Trophoblast cell (in vitro differentiated cells and primary cell): Measurements from ENCODE around the gene CNOT3.
A peak's percentile ranks its signal among the peaks of the same experiment; 100 is the strongest.
"Not testable (repeated sequence)": the region's sequence is repeated elsewhere in the genome, so short reads cannot be mapped to it uniquely, and the experiment has no call there.

Source experiments
- DNase-seq, 2 donors: peaks; one replicate each; pipeline ENCODE4 v3.0.0-alpha.2; 2016
- H2AFZ ChIP-seq: 2 replicates; pipeline ENCODE4 v1.6.1; 2013; ENCODE audit warnings: low read length, moderate library complexity, mild to moderate bottlenecking; ENCODE audit not compliant: insufficient read depth, poor library complexity
- H2AK5ac ChIP-seq: 2 replicates; pipeline ENCODE4 v1.6.1; 2013; ENCODE audit warnings: mild to moderate bottlenecking, low read length
- H2BK120ac ChIP-seq: 2 replicates; pipeline ENCODE4 v1.6.1; 2013; ENCODE audit warnings: low read length, mild to moderate bottlenecking, moderate library complexity; ENCODE audit not compliant: insufficient read depth, poor library complexity
- H2BK12ac ChIP-seq: 2 replicates; pipeline ENCODE4 v1.6.1; 2013; ENCODE audit warnings: mild to moderate bottlenecking, low read length, moderate library complexity
- H2BK5ac ChIP-seq: 2 replicates; pipeline ENCODE4 v1.6.1; 2013; ENCODE audit warnings: low read length, low read depth, moderate library complexity, mild to moderate bottlenecking; ENCODE audit not compliant: poor library complexity
- H3K14ac ChIP-seq: 2 replicates; pipeline ENCODE4 v1.6.1; 2013; ENCODE audit warnings: mild to moderate bottlenecking, low read length
- H3K18ac ChIP-seq: 2 replicates; pipeline ENCODE4 v1.6.1; 2013; ENCODE audit warnings: mild to moderate bottlenecking, low read length
- H3K23ac ChIP-seq: 2 replicates; pipeline ENCODE4 v1.6.1; 2013; ENCODE audit warnings: low read length
- H3K27ac ChIP-seq: 2 replicates; pipeline ENCODE4 v1.5.1; 2013; ENCODE audit warnings: low read depth, mild to moderate bottlenecking, inconsistent platforms, low read length, moderate library complexity
- H3K27me3 ChIP-seq: 2 replicates; pipeline ENCODE4 v1.6.1; 2013; ENCODE audit warnings: inconsistent platforms, mild to moderate bottlenecking, low read length, moderate library complexity; ENCODE audit not compliant: insufficient read depth
- H3K36me3 ChIP-seq, 2 experiments: 1 replicate in 1 of 2; 2 replicates in 1 of 2; pipeline ENCODE4 v1.6.1; 2013; ENCODE audit warnings: low read length in 2 of 2, mild to moderate bottlenecking in 2 of 2, moderate library complexity in 1 of 2; ENCODE audit not compliant: insufficient read depth in 2 of 2, control insufficient read depth in 1 of 2
- H3K4ac ChIP-seq: 2 replicates; pipeline ENCODE4 v1.6.1; 2013; ENCODE audit warnings: low read depth, mild to moderate bottlenecking, low read length, moderate library complexity
- H3K4me1 ChIP-seq, 2 experiments: 1 replicate in 1 of 2; 2 replicates in 1 of 2; pipeline ENCODE4 v1.6.1; 2013; ENCODE audit warnings: low read length in 2 of 2, mild to moderate bottlenecking in 2 of 2, moderate library complexity in 1 of 2; ENCODE audit not compliant: insufficient read depth in 2 of 2, control insufficient read depth in 1 of 2
- H3K4me2 ChIP-seq: 2 replicates; pipeline ENCODE4 v1.6.1; 2013; ENCODE audit warnings: inconsistent platforms, mild to moderate bottlenecking, low read length, moderate library complexity
- H3K4me3 ChIP-seq: 2 replicates; pipeline ENCODE4 v1.5.1; 2013; ENCODE audit warnings: mild to moderate bottlenecking, low read depth, low read length, inconsistent platforms
- H3K79me1 ChIP-seq: one replicate; pipeline ENCODE4 v1.6.1; 2013; ENCODE audit warnings: low read length
- H3K79me2 ChIP-seq: 2 replicates; pipeline ENCODE4 v1.6.1; 2013; ENCODE audit warnings: low read length, mild to moderate bottlenecking; ENCODE audit not compliant: control insufficient read depth, insufficient read depth, poor library complexity
- H3K9ac ChIP-seq: 2 replicates; pipeline ENCODE4 v1.6.1; 2013; ENCODE audit warnings: mild to moderate bottlenecking, low read length
- H3K9me3 ChIP-seq: 2 replicates; pipeline ENCODE4 v1.6.1; 2013; ENCODE audit warnings: low read depth, mild to moderate bottlenecking, control low read depth, inconsistent platforms, low read length; ENCODE audit not compliant: insufficient read depth
- H4K12ac ChIP-seq: 2 replicates; pipeline ENCODE4 v1.6.1; 2013; ENCODE audit warnings: low read depth, mild to moderate bottlenecking, low read length, moderate library complexity
- H4K8ac ChIP-seq: 2 replicates; pipeline ENCODE4 v1.6.1; 2013; ENCODE audit warnings: low read depth, mild to moderate bottlenecking, low read length, moderate library complexity
- H4K91ac ChIP-seq: one replicate; pipeline ENCODE4 v1.6.1; 2013; ENCODE audit warnings: low read depth, mild to moderate bottlenecking, low read length, moderate library complexity
- WGBS: extraction: QIAGEN DNeasy Blood & Tissue Kit; methylation state at CpG from one replicate; pipeline ENCODE4 v1.1.7; 2013; ENCODE audit warnings: missing lambda C conversion rate; ENCODE audit not compliant: insufficient read length, insufficient coverage; ENCODE audit errors: extremely low coverage; 5-methylcytosine and 5-hydroxymethylcytosine counted together

CNOT3 gene

DNA sequence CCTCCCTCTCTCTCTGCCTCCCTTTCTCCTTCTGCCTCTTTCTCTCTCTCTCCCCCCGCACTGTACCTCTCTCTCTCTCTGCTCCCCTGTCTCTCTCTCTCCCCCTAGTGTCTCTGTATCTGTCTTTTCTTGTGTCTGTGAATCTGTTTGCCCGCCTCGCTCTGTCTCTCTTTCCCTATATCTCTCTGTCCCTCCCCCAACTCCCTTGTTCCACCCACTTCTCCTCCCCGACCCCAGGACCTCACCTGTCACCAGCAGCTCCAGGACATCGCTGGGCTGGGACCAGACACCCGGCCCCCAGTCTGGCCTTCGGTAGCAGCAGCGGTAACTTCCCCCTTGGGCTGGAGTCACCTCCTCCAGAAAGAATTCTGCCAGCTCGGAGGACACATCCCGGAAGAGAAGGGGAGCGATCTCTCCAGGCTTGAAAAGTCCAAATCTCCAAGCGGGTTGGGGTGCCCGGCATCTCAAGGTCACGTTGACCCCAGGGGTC lies 40.9 kb upstream of the CNOT3 start:
- Histone ChIP-seq H3K9ac (no peak overlapping the region), H3K79me1 (no peaks in the 10 kb centered on the region), H3K23ac (no peak overlapping the region), H3K4me2 (peak overlapping the region; percentile 20), H3K4ac (no peak overlapping the region), H2AFZ (no peak overlapping the region), H4K91ac (no peak overlapping the region), H3K4me1 (peaks cover 3 to 6% of the 10 kb centered on the region in 2 experiments), H2BK120ac (no peak overlapping the region), H2AK5ac (no peak overlapping the region), H3K27me3 (peaks cover 5% of the 10 kb centered on the region), H3K27ac (no peak overlapping the region), H3K9me3 (peaks cover 7% of the 10 kb centered on the region), H2BK5ac (no peak overlapping the region), H3K4me3 (no peak overlapping the region), H2BK12ac (no peak overlapping the region), H3K79me2 (no peaks in the 10 kb centered on the region), H4K8ac (peak overlapping the region; percentile 8), H3K18ac (no peak overlapping the region), H3K36me3 (no peaks in the 10 kb centered on the region), H4K12ac (no peak overlapping the region), H3K14ac (no peak overlapping the region)
- WGBS: no CpG with 5 or more reads among the region's 14 CpGs
- DNase-seq: no peak

DNA sequence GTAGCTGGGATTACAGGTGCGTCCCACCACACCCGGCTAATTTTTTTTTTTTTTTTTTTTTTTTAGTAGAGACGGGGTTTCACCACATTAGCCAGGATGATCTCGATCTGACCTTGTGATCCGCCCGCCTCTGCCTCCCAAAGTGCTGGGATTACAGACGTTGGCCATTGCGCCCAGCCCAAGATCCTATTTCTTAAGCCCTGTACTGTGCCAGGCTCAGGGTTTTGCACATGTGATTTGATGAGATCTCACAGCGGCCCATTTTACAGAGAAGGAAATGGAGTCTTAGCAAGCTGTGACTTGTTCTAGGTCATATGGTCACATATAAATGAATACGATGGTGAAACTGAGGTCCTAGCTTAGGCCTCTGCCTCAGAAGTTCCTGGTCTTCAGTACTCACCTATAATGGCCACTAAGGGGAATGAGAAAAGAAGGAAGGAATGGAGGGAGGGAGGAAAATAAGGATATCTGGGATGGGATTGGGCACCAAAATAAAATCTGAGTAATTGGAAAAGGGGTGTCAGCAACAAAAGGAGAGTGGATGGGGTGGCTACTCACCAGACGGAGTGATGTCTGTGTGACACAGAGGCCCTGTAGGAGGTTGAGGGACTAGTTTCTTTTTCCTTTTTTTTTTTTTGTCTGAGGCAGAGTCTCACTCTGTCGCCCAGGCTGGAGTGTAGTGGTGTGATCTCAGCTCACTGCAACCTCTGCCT lies 38.2 kb upstream of the CNOT3 start:
- no peak overlapping the region for H2BK12ac ChIP-seq
- H3K9ac ChIP-seq: no peak overlapping the region
- no peak overlapping the region for H4K8ac ChIP-seq
- H3K9me3 ChIP-seq: peaks cover 7% of the 10 kb centered on the region
- H3K4me2 ChIP-seq: no peak overlapping the region
- peaks cover 5% of the 10 kb centered on the region for H3K79me2 ChIP-seq
- H2BK120ac ChIP-seq: no peak overlapping the region
- no peak overlapping the region for H4K91ac ChIP-seq
- no peak overlapping the region for H2AK5ac ChIP-seq
- no peak overlapping the region for H3K23ac ChIP-seq
- H3K79me1 ChIP-seq: peaks cover 7% of the 10 kb centered on the region
- H3K4me1 ChIP-seq: peaks cover 3 to 13% of the 10 kb centered on the region in 2 experiments
- H3K27ac ChIP-seq: no peak overlapping the region
- H2AFZ ChIP-seq: no peak overlapping the region
- H2BK5ac ChIP-seq: no peak overlapping the region
- no CpG with 5 or more reads among the region's 12 CpGs for WGBS
- DNase-seq: no peak
- H3K36me3 ChIP-seq: no peaks in the 10 kb centered on the region
- no peak overlapping the region for H3K18ac ChIP-seq
- H3K4me3 ChIP-seq: no peak overlapping the region
- peaks cover 5% of the 10 kb centered on the region for H3K27me3 ChIP-seq
- no peak overlapping the region for H4K12ac ChIP-seq
- H3K4ac ChIP-seq: no peak overlapping the region
- no peak overlapping the region for H3K14ac ChIP-seq

DNA sequence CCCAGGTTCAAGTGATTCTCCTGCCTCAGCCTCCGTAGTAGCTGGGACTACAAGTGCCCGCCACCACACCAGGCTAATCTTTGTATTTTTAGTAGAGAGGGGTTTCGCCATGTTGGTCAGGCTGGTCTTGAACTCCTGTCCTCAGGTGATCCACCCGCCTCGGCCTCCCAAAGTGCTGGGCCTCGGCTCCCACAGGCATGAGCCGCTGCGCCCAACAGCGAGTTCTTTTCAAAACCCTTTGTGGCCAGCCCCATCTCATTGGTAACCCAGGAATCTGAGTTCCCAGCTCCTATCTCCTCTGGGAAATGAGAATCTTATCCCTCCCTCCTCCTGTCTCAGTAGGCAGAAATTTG lies 37.7 kb upstream of the CNOT3 start:
- H3K4ac ChIP-seq, H3K18ac ChIP-seq, H2AK5ac ChIP-seq, H3K4me2 ChIP-seq, H2BK5ac ChIP-seq, H3K27me3 ChIP-seq, H3K27ac ChIP-seq, H3K36me3 ChIP-seq, H4K91ac ChIP-seq, H2AFZ ChIP-seq, H3K9me3 ChIP-seq, H2BK120ac ChIP-seq, H3K9ac ChIP-seq, H4K8ac ChIP-seq, H3K79me2 ChIP-seq, DNase-seq, H3K23ac ChIP-seq, H3K14ac ChIP-seq, H4K12ac ChIP-seq, H2BK12ac ChIP-seq, H3K79me1 ChIP-seq, H3K4me3 ChIP-seq: not testable (repeated sequence)
- H3K4me1 ChIP-seq: peaks cover 3 to 13% of the 10 kb centered on the region in 2 experiments
- WGBS: no CpG with 5 or more reads among the region's 9 CpGs

DNA sequence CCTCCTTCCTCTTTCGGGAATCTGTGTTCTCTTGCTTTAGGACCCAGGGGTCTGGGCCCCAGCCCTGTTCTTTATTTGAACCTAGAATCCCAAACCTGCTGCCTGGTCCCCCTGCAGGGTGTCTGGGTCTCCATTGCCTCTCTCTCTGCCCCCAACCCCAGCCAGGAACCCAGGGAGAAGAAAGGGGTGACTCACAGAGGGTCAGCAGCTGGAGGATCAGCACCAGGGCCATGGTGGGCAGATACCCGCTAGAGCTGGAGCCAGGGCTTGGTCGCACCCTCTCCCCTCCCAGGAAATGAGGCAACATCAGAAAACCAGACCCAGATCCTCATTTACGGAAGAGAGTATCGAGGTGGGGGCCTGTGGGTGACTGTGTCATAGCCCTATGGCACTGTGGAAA lies 37.0 kb upstream of the CNOT3 start, which contains the start of gene OSCAR:
Gene OSCAR, minus strand, starts transcription at position 243 of the 400 bp plus-strand sequence. Its CDS starts 11 bp downstream, at position 232.
- H2AFZ ChIP-seq: no peak within 1 kb of the TSS
- no CpG with 5 or more reads among the region's 5 CpGs for WGBS
- peak in 1 of 2 donors; percentile 25 for DNase-seq
- H3K4ac ChIP-seq: no peak within 1 kb of the TSS
- H2BK12ac ChIP-seq: no peak within 1 kb of the TSS
- peaks cover 5% of the 10 kb centered on the region for H3K79me2 ChIP-seq
- peaks cover 3 to 4% of the 10 kb centered on the region in 2 experiments for H3K36me3 ChIP-seq
- no peak within 1 kb of the TSS for H3K14ac ChIP-seq
- H4K12ac ChIP-seq: no peak within 1 kb of the TSS
- no peak within 1 kb of the TSS for H3K27ac ChIP-seq
- no peak within 1 kb of the TSS for H3K4me2 ChIP-seq
- peaks cover 7% of the 10 kb centered on the region for H3K79me1 ChIP-seq
- no peak within 1 kb of the TSS for H4K91ac ChIP-seq
- H3K4me1 ChIP-seq: peaks cover 3 to 12% of the 10 kb centered on the region in 2 experiments
- H2AK5ac ChIP-seq: no peak within 1 kb of the TSS
- H2BK5ac ChIP-seq: no peak within 1 kb of the TSS
- H3K4me3 ChIP-seq: no peak within 1 kb of the TSS
- no peak within 1 kb of the TSS for H3K18ac ChIP-seq
- no peak within 1 kb of the TSS for H2BK120ac ChIP-seq
- H3K23ac ChIP-seq: no peak within 1 kb of the TSS
- peaks cover 3% of the 10 kb centered on the region for H3K27me3 ChIP-seq
- H3K9me3 ChIP-seq: no peaks in the 10 kb centered on the region
- no peak within 1 kb of the TSS for H4K8ac ChIP-seq
- H3K9ac ChIP-seq: peak within 1 kb of the TSS; percentile 21
